CD14-positive monocyte (primary cell): Measurements from ENCODE around the gene FHOD3. TPM values are rescaled to one million over a fixed set of nuclear protein-coding genes. Genes with fewer than 3 reads are reported as not detected.

Experiments used
- DNase-seq, 3 donors: peaks; one replicate each; pipeline ENCODE4 v3.0.0-alpha.2; 2011 to 2022
- H2AFZ ChIP-seq: 2 replicates; pipeline ENCODE4 v1.6.0; 2012; ENCODE audit warnings: mild to moderate bottlenecking, low read depth, low read length, inconsistent platforms; ENCODE audit not compliant: insufficient read depth, poor library complexity, severe bottlenecking
- H3K27ac ChIP-seq, 2 donors: 1 replicate in 1 of 2; 2 replicates in 1 of 2; pipeline ENCODE4 v1.5.1; 2012 to 2013; ENCODE audit warnings: low read length in 2 of 2, control low read depth in 1 of 2, inconsistent platforms in 1 of 2, low read depth in 1 of 2, mild to moderate bottlenecking in 1 of 2
- H3K27me3 ChIP-seq, 2 donors: one replicate each; pipeline versions ENCODE4 v1.6.0 to v1.6.1; 2011 to 2013; ENCODE audit warnings: low read length in 2 of 2; ENCODE audit not compliant: control insufficient read depth in 2 of 2, insufficient read depth in 2 of 2
- H3K36me3 ChIP-seq, 2 donors: replicated peaks in 1 of 2; 1 replicate in 1 of 2; 2 replicates in 1 of 2; pipeline versions ENCODE4 v1.5.1 to v1.6.1; 2012 to 2013; ENCODE audit warnings: low read length in 2 of 2, control low read depth in 1 of 2, inconsistent platforms in 1 of 2, mild to moderate bottlenecking in 1 of 2; ENCODE audit not compliant: insufficient read depth in 2 of 2, control insufficient read depth in 1 of 2
- H3K4me1 ChIP-seq, 2 donors: 1 replicate in 1 of 2; 2 replicates in 1 of 2; pipeline versions ENCODE4 v1.5.1 to v1.6.1; 2012 to 2013; ENCODE audit warnings: low read length in 2 of 2, control low read depth in 1 of 2, inconsistent platforms in 1 of 2, mild to moderate bottlenecking in 1 of 2, moderate library complexity in 1 of 2; ENCODE audit not compliant: insufficient read depth in 2 of 2, control insufficient read depth in 1 of 2
- H3K4me2 ChIP-seq: replicated peaks from 2 replicates; pipeline ENCODE3; 2012; ENCODE audit warnings: low read length, moderate library complexity, mild to moderate bottlenecking; ENCODE audit not compliant: poor library complexity, severe bottlenecking; ENCODE audit errors: extremely low read depth
- H3K4me3 ChIP-seq, 3 experiments: fragments of 200-600 bp in 1 of 3; sonication (generic) in 1 of 3; replicated peaks in 1 of 3; 1 replicate in 2 of 3; 2 replicates in 1 of 3; pipeline ENCODE4 v1.5.1; 2011 to 2013; ENCODE audit warnings: low read length in 3 of 3, mild to moderate bottlenecking in 3 of 3, control low read depth in 2 of 3, low read depth in 2 of 3, inconsistent platforms in 1 of 3, moderate library complexity in 1 of 3
- H3K79me2 ChIP-seq: 2 replicates; pipeline ENCODE4 v1.6.0; 2012; ENCODE audit warnings: mild to moderate bottlenecking, control low read depth, inconsistent platforms, low read length, moderate library complexity; ENCODE audit not compliant: insufficient read depth
- H3K9ac ChIP-seq: 2 replicates; pipeline ENCODE4 v1.6.0; 2017; ENCODE audit warnings: low read length, mild to moderate bottlenecking; ENCODE audit not compliant: insufficient read depth, poor library complexity, severe bottlenecking
- H3K9me3 ChIP-seq, 2 donors: replicated peaks in 1 of 2; 1 replicate in 1 of 2; 2 replicates in 1 of 2; pipeline versions ENCODE4 v1.5.1 to v1.6.1; 2012 to 2013; ENCODE audit warnings: low read length in 2 of 2, control low read depth in 1 of 2; ENCODE audit not compliant: control insufficient read depth in 1 of 2, insufficient read depth in 1 of 2
- H4K20me1 ChIP-seq: 2 replicates; pipeline ENCODE4 v1.6.0; 2012; ENCODE audit warnings: mild to moderate bottlenecking, low read length, control low read depth, moderate library complexity; ENCODE audit not compliant: insufficient read depth
- H3K27ac Mint-ChIP-seq, 7 donors: one replicate each; pipeline ENCODE4 v1.8.0; 2020; ENCODE audit warnings: mild to moderate bottlenecking in 7 of 7, mixed read lengths in 7 of 7, moderate library complexity in 6 of 7, inconsistent platforms in 2 of 7
- H3K27me3 Mint-ChIP-seq, 3 donors: one replicate each; pipeline ENCODE4 v1.8.0; 2021 to 2022; ENCODE audit warnings: low read depth in 3 of 3, mild to moderate bottlenecking in 3 of 3, mixed read lengths in 3 of 3, moderate library complexity in 3 of 3, inconsistent platforms in 1 of 3
- H3K36me3 Mint-ChIP-seq, 2 donors: one replicate each; pipeline ENCODE4 v1.8.0; 2020; ENCODE audit warnings: mixed read lengths in 2 of 2, inconsistent platforms in 1 of 2, mild to moderate bottlenecking in 1 of 2
- H3K4me1 Mint-ChIP-seq: one replicate; pipeline ENCODE4 v1.8.0; 2020; ENCODE audit warnings: mild to moderate bottlenecking, mixed read lengths
- H3K4me3 Mint-ChIP-seq, 2 donors: one replicate each; pipeline ENCODE4 v1.8.0; 2020; ENCODE audit warnings: mild to moderate bottlenecking in 2 of 2, mixed read lengths in 2 of 2, moderate library complexity in 1 of 2
- H3K9me3 Mint-ChIP-seq, 7 donors: one replicate each; pipeline ENCODE4 v1.8.0; 2020 to 2022; ENCODE audit warnings: mixed read lengths in 7 of 7, mild to moderate bottlenecking in 6 of 7, moderate library complexity in 6 of 7, inconsistent platforms in 2 of 7
- CTCF ChIP-seq: fragments of 200-600 bp; IDR thresholded peaks from one replicate; pipeline ENCODE4 v1.8.0; 2022; ENCODE audit warnings: antibody characterized with exemption, mild to moderate bottlenecking
- WGBS: methylation state at CpG from one replicate; pipeline ENCODE4 v1.1.5; 2013; ENCODE audit warnings: missing lambda C conversion rate; ENCODE audit not compliant: insufficient coverage; 5-methylcytosine and 5-hydroxymethylcytosine counted together
- intact Hi-C, 2 donors: fragments of 100-400 bp; cut with micrococcal nuclease; formaldehyde crosslinking; loops; one replicate each; pipeline versions ENCODE4 v1.15.0 to v1.15.1; 2023
- polyA plus RNA-seq, 3 donors: library from polyadenylated mRNA; depleted of rRNA in 1 of 3; unstranded in 2 of 3; stranded (reverse) in 1 of 3; fragments of 300-500 nt in 2 of 3; fragments of >200 nt in 1 of 3; fragmentation: Illumina TruSeq in 2 of 3; gene quantifications; 1 replicate in 2 of 3; 2 replicates in 1 of 3; pipeline ENCODE4 v1.2.3, GENCODE V29; 2012 to 2021

Gene FHOD3
- polyA plus RNA-seq, 3 donors, result not detected

- TF ChIP-seq CTCF, result no peak
- no CpG with 5 or more reads among the region's 8 CpGs for WGBS
- Histone ChIP-seq H3K4me3 (no peak overlapping the region), H3K27ac (no peak overlapping the region), H3K9ac (no peak overlapping the region), H3K27me3 (no peaks in the 10 kb centered on the region), H3K79me2 (no peaks in the 10 kb centered on the region), H3K36me3 (no peaks in the 10 kb centered on the region), H3K4me2 (no peak overlapping the region), H3K9me3 (no peaks in the 10 kb centered on the region), H2AFZ (no peak overlapping the region), H4K20me1 (no peaks in the 10 kb centered on the region), H3K4me1 (no peaks in the 10 kb centered on the region)
- H3K4me3 Mint-ChIP-seq, result no peak overlapping the region
- intact Hi-C loops, result no loop called here
- no peak for DNase-seq
- H3K9me3 Mint-ChIP-seq, result peaks cover 0 to 3% (median 0%) of the 10 kb centered on the region in 7 donors
- no peak overlapping the region for H3K27ac Mint-ChIP-seq
- no peaks in the 10 kb centered on the region for H3K4me1 Mint-ChIP-seq
- no peaks in the 10 kb centered on the region for H3K36me3 Mint-ChIP-seq
- peaks cover 4 to 11% (median 5%) of the 10 kb centered on the region in 3 donors for H3K27me3 Mint-ChIP-seq
Measured at GRCh38 chr18:36653141-36653869, 355.8 kb downstream of the FHOD3 start.

GRCh38 chr18:36653870-36654269 is 356.4 kb downstream of the FHOD3 start:
- H3K27me3 ChIP-seq, result no peaks in the 10 kb centered on the region
- Mint-ChIP-seq H3K36me3 (no peaks in the 10 kb centered on the region), H3K4me1 (no peaks in the 10 kb centered on the region), H3K9me3 (peaks cover 0 to 3% (median 0%) of the 10 kb centered on the region in 7 donors), H3K4me3 (no peak overlapping the region), H3K27me3 (peaks cover 4 to 11% (median 5%) of the 10 kb centered on the region in 3 donors), H3K27ac (no peak overlapping the region)
- no peak overlapping the region for H2AFZ ChIP-seq
- H3K9me3 ChIP-seq, result no peaks in the 10 kb centered on the region
- H3K79me2 ChIP-seq, result no peaks in the 10 kb centered on the region
- H4K20me1 ChIP-seq, result no peaks in the 10 kb centered on the region
- H3K4me3 ChIP-seq, result no peak overlapping the region
- H3K36me3 ChIP-seq, result no peaks in the 10 kb centered on the region
- TF ChIP-seq CTCF, result no peak
- no peak for DNase-seq
- no peaks in the 10 kb centered on the region for H3K4me1 ChIP-seq
- no peak overlapping the region for H3K27ac ChIP-seq
- WGBS, result 100% methylated on average over 6 of the region's 6 CpGs
- H3K9ac ChIP-seq, result no peak overlapping the region
- intact Hi-C loops, result no loop called here
- no peak overlapping the region for H3K4me2 ChIP-seq
